Stimulated activated CD8-positive, alpha-beta memory T cell treated with anti-CD3 and anti-CD28 coated beads, Interleukin-15, amount 100 ng/mL, for 4 hours (primary cell): ENCODE results near the gene SP7.
"Not testable (repeated sequence)": the region's sequence is repeated elsewhere in the genome, so short reads cannot be mapped to it uniquely, and the experiment has no call there.

Experiments used
- DNase-seq, 2 donors: peaks; one replicate each; pipeline ENCODE4 v3.0.0-alpha.2; 2020; ENCODE audit warnings: low read depth in 2 of 2

Gene SP7

GRCh38 chr12:53336181-53336681, at the start of gene SP7:
TSS of gene SP7 (minus strand) at chr12:53336354. CDS start at chr12:53335646, 708 bp downstream.
- DNase-seq: no peak

GRCh38 chr12:53383258-53383657, 47.1 kb upstream of the SP7 start:
- no peak for DNase-seq

GRCh38 chr12:53381731-53382630, 45.8 kb upstream of the SP7 start:
- DNase-seq: no peak

DNA sequence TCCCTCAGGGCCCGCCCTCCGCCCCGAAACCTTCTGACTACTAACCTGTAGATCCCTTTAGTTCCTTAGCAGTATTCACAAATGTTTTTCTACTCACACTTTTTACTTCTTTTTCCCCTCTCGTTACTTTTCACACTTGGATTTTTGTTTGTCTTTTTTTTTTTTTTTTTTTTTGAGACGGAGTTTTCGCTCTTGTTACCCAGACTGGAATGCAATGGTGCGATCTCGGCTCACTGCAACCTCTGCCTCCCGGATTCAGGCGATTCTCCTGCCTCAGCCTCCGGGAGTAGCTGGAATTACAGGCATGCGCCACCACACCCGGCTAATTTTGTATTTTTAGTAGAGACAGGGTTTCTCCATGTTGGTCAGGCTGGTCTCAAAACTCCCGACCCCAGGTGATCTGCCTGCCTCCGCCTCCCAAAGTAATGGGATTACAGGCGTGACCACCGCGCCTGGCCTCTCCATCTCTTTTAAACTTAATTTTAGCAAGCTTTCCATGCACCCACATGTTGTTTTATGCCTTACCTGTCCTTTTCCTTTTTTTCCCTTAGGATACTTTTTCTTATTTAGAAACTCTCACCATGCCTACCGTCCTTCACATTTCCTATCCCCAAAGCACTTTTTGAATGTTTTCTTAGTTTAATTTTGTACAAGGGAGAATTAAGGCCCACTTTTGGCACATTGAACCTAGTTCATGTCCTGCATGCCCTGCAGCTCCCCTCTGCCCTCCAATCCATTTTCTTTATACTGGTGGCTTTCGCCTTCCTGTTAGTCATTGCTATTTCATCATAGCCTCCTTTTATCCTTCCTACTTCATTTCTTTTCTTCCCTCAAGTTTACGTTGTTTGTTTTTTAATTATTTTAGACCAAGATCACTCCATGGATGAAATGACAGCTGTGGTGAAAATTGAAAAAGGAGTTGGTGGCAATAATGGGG, 44.9 kb upstream of the SP7 start:
- DNase-seq: no peak

DNA sequence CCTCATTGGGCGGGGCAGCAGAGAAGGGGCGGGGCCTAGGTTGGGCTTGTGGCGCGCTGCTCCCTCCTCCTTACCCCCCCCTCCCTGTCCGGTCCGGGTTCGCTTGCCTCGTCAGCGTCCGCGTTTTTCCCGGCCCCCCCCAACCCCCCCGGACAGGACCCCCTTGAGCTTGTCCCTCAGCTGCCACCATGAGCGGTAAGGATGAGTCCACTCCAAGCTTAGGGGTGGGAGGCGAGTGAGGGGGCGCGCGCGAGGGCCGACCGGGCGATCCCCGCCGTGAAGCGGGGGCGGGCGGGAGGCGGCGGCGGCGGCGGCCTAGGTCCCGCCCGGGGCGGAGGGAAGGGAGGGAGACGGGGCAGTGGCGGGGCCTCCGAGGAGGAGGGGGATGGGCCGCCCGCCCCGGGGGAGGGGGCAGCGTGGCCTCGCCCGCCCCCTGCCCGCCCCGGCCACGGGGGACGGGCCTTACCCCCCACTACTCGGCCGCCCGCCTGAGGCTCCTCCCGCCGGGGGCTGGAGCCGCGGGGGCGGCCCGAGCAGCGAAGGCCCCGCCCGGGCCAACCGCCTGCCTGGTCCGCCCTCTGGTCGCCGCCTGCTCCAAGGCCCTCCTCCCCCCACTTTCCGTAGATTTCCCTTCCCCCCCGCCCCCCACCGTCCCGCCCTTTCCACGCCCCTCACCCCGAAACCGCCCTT, 44.1 kb upstream of the SP7 start, which contains the start of gene SP1:
TSS of gene SP1 (plus strand) at position 73 of the 690 bp plus-strand sequence. CDS start at position 189, 116 bp downstream.
- peak; percentile 71 to 96 for DNase-seq

DNA sequence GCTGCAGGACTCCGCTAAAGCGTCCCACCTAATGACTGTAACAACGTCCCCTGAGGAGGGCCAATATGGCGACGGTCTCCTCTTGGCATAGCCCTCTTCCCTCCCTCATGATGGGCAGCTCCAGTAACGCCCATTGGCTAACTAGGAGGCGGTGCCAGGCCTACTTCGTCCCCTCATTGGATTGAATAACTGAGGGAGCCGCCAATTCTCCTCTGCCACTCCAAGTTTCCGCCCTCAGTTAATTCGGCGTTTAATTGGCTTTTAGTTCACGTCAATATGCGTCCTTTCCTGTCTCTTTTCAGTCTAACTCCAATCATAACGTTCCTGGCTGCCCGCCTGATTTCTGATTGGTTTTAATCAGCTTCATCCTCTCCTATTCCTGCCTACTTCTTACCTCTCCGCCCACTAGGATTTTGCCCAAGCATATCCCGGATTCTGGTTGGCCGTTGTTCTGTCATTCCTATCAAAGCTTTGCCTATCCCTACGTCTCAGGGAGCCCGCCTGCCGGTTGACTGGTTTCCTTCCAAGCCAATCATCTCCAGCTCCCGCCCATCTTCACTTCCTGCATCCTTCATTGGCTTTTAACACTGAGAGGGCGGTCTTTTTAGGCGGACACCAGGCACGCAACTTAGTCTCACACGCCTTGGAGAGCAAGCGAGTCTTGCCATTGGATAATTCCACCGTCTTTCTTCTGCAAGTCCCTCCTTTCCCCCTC, 43.4 kb upstream of the SP7 start:
- peak; percentile 78 to 100 for DNase-seq

- DNase-seq: no peak
These were observed 42.7 kb upstream of the SP7 start for GRCh38 chr12:53378724-53379388.

- no peak for DNase-seq
These were observed 42.1 kb upstream of the SP7 start for GRCh38 chr12:53378222-53378621.

DNA sequence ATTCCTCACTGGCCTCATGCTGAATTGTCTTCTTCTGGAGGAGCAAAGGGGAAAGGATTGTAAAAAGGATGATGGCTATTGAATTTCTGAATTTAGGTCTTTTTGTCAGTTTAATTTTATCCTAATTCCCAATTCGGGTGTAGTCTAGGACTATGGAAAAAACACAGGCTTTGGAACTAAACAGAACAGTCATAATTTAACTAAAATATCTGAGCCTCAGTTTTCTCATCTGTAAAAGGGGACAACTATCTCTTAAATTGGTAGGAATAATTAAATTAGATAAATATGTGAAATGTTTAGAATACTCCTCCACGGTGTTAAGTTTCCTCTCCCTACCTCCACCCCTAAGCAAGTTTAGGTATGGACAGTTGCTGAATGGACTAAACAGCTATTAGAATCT, 40.6 kb upstream of the SP7 start:
- DNase-seq: no peak

- not testable (repeated sequence) for DNase-seq
These were observed 38.1 kb upstream of the SP7 start for GRCh38 chr12:53374277-53374676.

GRCh38 chr12:53373554-53374133, 37.5 kb upstream of the SP7 start:
- DNase-seq: not testable (repeated sequence)

DNA sequence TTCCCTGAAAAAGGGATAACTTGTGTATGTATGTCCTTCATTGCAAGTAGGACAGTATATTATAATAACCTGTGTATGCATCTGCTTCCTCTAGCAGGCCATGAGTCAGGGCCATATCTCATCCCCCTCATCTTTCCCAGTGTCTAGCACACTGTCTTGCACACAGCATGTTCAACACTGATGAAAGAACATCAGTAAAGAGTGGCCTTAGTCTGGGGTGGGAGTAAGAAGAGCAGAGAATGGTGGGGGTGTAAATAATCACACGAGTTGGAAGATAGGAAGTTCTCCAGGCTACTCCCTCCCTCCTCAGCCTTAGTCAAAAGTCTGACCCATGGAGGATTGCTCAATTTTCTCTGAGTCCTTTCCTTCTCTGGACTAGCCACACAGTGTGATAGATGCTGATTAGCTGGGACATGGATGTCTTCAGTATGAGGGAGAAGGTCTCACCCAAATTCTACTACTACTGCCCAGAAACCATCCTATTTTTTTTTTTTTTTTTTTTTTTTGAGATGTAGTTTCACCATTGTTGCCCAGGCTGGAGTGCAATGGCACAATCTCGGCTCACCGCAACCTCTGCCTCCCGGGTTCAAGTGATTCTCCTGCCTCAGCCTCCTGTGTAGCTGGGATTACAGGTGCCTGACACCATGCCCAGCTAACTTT, 29.2 kb upstream of the SP7 start:
- no peak for DNase-seq

- DNase-seq: not testable (repeated sequence)
These were observed 25.5 kb upstream of the SP7 start for GRCh38 chr12:53361638-53362037.

DNA sequence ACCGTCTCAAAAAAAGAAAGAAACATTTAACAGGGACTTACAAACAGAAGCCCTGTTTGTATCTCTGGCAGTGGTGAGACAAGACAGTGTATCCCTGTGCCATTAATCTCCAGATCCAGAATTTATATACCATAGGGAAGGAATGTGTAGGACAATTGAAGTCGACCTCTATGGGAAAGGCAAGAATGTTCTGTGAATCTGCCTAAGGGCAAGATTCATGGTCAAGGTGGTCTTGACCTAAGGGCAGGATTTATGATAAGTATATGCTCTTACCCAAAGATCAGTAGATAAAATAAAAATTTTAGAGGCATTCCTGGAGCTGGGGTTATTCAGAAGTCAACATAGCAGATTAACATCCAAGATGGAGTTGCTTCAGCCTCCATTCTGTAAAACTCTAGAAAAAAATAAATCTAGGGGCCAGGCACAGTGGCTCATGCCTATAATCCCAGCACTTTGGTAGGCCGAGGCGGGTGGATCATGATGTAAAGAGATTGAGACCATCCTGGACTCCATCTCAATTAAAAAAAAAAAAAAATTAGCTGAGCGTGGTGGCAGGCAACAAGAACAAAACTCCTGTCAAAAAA, 22.8 kb upstream of the SP7 start:
- no peak for DNase-seq

DNA sequence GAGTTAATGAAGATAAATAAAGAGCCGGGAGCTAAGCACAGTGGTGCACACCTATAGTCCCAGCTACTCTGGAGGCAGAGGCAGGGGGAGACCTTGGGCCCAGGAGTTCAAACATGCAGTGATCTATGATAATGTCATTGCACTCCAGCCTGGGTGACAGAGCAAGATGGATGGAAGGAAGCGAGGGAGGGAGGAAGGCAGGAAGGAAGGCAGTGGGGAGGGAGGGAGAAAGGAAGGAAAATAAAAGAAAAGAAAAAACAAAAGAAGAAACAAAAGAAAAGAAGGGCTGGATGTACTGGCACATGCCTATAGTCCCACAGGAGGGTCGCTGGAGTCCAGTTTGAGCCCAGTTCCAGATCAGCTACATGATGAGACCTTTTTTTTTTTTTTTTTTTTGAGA, 19.0 kb upstream of the SP7 start:
- no peak for DNase-seq

- DNase-seq: no peak
These were observed 17.1 kb upstream of the SP7 start for GRCh38 chr12:53353257-53353655.

GRCh38 chr12:53352331-53353256, 16.4 kb upstream of the SP7 start:
- peak; percentile 48 to 65 for DNase-seq

DNA sequence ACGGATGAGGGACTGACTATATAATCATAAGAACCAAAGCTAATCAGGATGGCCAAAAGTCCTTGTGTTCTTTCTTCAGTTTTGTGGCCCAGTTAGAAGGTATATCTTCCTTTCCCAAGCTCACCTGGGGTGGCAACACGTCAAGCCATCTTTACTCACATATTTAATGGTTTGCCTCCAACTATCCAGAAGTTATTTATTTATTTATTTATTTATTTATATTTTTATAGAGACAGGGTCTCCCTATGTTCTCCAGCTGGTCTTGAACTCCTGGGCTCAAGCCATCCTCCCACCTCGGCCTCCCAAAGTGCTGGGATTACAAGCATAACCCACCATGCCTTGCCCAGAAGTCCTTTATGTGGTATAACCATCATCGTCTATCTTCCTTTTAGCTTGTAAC, 11.8 kb upstream of the SP7 start:
- no peak for DNase-seq
